ENCODE results near the gene RRM2.

GRCh38 chr2:10091182-10091888 is 31.2 kb upstream of the RRM2 start:
- TF ChIP-seq CTCF (conservative IDR thresholded peaks at IDR 0.05 in 1 of 2, IDR thresholded peaks at IDR 0.05 in 1 of 2; ENCODE audit: low read depth in 1 of 2, low read length in 2 of 2) = no peak
- TF ChIP-seq EZH2 (IDR thresholded peaks at IDR 0.05; ENCODE audit: low read length, missing control alignments) = no peak
